ENCODE data around the gene FSIP1.

Gene FSIP1

DNA sequence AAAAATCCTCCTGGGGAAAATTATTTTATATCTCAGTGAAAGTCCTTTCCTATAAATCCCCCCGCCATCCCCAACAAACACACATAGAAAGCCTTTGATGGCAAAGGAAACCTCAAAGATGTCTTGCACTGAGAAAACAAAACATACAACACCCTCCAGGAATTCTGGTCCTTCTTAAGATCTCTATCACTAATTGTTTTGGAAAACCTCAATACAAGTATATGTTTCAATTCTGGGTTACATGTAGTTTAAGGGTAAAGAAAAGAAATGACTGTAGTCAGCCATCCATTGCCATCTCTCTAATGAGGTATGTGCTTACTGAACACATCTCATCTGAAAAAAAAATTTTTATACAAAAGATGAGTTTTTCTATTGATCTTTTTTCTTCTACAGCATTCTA is 97.3 kb downstream of the FSIP1 start:
- DNase-seq (ENCODE audit: low read depth in 2 of 2): no peak

DNA sequence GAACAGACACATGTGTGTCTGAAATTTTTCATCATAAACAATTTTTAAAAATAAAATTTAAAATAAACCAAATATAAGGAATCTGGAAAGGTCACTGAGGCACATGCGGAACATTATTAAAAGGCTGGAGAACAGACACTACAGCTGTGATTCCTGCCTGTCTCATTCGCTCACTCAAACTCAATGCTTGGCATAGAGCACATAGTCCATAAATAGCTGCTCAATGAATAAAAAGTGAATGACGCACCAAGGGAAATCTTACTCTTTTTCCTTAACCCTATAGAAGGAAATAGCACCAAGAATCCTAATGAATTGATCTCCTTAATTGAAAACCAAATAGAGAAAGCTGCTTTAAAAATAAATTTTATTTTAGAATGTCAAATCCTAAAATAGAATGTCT is 98.4 kb downstream of the FSIP1 start:
- DNase-seq (ENCODE audit: low read depth in 2 of 2): no peak

- DNase-seq (ENCODE audit: low read depth in 2 of 2): no peak
Observed at GRCh38 chr15:39682366-39682765, 100.3 kb downstream of the FSIP1 start.

GRCh38 chr15:39680868-39681267 is 101.8 kb downstream of the FSIP1 start:
- DNase-seq (ENCODE audit: low read depth in 2 of 2): no peak

GRCh38 chr15:39672666-39673065 is 110.0 kb downstream of the FSIP1 start:
- no peak for DNase-seq (ENCODE audit: low read depth in 2 of 2)

DNA sequence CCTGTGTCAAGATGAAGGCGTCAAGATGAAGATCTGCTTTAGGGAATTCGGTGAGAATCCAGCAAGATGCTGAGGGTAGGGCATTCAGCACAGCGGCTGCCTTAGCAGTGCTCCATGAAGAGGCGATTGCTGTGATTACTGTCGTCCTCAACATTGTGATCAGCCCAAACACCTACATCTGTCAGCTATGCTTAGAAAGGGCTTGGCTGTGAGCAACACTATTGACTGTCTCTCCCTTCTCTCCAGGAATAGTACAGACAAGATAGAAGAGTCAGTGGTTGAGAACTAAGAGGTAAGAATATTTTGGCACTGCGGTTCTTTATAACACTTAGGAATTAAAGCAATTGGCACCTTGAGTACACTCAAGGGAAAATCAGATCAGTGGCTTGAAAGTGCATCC is 110.5 kb downstream of the FSIP1 start:
- no peak for DNase-seq (ENCODE audit: low read depth in 2 of 2)

DNA sequence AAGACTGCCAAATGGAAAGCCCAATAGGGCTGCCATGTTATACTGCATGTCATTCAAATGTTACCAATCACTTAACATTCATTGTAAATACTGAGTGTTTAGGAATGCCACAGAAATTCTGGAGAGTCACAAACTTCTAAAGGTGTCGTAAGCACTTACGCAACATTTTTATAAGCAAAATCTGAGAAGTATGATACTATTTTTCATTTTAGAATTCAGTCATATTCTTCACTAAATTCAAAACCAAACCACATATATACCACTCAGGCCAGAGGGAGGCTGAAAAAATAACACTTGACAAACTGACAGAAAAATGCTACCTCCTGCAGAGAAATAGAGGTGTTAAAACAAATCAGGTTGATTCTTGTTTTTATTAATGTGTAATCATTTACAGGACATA is 112.0 kb downstream of the FSIP1 start:
- DNase-seq (ENCODE audit: low read depth in 2 of 2): no peak

DNA sequence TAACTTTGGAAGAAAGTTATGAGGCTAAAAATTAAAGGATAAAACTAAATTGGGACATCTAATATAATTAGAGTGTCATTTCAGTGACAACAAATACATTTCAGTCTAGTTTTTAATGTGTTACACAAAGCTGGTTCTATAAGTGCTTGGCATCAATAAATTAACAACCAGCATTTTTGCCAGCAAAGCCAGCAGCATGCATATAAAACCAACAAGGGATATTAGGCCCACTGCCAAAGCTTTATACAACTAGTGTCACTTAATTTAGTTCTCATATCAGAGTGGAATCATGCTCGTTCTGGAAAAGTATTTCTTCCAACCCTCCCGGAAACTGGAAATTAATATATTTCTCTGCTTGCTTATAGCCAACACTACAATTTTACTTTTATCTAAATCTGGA is 113.0 kb downstream of the FSIP1 start:
- no peak for DNase-seq (ENCODE audit: low read depth in 2 of 2)

- no peak for DNase-seq (ENCODE audit: low read depth in 2 of 2)
Observed at GRCh38 chr15:39669241-39669640, 113.4 kb downstream of the FSIP1 start.

- no peak for DNase-seq (ENCODE audit: low read depth in 2 of 2)
Observed at GRCh38 chr15:39668457-39668856, 114.2 kb downstream of the FSIP1 start.

DNA sequence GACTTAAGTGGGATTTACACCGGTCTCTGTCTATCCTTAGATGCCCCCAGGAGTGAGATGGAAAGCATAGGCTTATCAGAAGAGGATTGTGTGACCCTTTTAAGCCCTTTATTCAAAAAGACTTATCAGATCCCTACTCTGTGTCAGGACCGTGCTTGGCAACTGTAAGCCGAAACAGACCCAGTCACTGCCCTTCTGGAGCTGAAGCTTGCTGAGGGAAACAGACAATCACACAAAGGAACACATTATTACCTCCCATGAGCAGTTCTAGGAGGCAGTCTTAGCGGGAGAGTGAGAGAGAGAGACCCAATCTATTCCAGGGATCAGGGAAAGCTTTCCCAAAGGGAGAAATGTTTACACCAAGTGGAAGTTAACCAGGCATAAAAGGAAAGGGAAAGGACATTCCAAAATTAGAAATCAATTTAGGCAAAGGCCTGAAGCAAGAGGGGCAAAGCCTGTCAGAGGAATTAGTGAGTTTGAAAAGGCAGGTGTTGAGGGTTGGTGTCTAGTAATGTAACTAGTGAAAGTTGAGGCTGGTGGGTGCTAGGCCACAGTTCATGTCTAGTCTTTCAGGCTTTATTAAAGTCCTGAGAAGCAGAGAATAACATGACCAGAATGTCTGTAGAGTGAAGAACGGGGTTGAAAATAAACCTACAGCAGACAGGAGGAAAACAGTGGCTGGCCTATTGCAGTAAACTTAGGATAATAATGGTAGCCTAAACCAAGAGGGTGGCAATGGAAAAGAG is 115.1 kb downstream of the FSIP1 start:
- no peak for DNase-seq (ENCODE audit: low read depth in 2 of 2)

- no peak for DNase-seq (ENCODE audit: low read depth in 2 of 2)
Observed at GRCh38 chr15:39666677-39667076, 116.0 kb downstream of the FSIP1 start.

GRCh38 chr15:39665629-39666250 is 116.9 kb downstream of the FSIP1 start:
- DNase-seq (ENCODE audit: low read depth in 2 of 2): no peak

GRCh38 chr15:39663704-39664250 is 118.9 kb downstream of the FSIP1 start:
- no peak for DNase-seq (ENCODE audit: low read depth in 2 of 2)

DNA sequence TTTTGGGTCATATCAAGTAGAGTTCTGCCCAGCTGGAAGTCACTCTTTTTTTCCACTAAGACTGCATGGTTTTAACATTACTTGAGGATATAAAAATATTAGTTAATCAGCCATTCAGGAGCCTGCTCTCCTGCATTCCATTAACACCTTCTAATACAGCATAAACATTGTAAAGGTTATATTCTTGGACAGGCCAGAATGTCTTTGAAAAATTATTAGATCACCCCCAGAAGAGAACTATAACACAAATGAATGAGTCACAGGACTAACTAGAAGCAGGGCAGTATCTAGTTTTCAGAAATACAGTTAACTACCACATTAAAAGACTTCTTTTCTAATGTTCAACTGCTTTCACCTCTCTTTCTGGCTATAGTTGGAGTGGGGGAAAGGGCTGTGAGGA is 120.9 kb downstream of the FSIP1 start:
- DNase-seq (ENCODE audit: low read depth in 2 of 2): no peak

GRCh38 chr15:39658740-39659139 is 123.9 kb downstream of the FSIP1 start:
- DNase-seq (ENCODE audit: low read depth in 2 of 2): no peak

DNA sequence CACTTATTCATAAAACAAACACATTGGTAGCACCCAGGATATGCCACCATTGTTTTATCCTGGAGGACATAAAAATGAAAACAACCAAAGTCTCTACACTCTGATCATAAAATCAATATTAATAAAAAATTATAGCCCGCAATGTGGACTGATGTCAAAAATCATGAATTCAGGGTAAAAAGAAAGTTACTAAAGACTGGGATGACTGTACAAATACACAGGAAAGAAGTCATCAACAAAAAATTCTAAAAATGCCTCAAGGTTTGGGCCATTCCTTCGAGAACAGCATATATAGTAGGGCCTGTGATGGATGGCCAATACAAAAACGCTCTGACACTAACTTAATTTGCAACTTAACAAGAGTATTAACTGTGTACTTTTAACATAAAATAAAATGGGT is 125.0 kb downstream of the FSIP1 start:
- DNase-seq (ENCODE audit: low read depth in 2 of 2): no peak

DNA sequence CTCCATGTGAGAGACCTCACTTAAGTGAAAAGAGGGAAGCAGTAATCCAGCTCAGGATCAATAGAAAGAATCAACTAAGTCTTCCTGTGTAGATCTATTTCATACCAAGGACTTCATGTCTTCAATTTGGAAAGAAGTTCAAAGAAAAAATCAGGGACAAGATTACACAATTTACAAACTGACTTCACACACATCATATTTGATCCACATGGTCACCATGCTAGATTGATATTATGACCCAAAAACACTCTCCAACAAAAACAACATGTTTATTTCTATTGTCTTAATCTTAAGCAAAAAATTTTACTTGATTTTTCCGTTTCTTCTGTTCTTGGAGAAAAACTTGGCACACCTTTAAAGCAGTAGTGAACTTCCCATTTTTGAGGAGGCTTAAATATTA is 125.5 kb downstream of the FSIP1 start:
- no peak for DNase-seq (ENCODE audit: low read depth in 2 of 2)

GRCh38 chr15:39654304-39654703 is 128.3 kb downstream of the FSIP1 start:
- no peak for DNase-seq (ENCODE audit: low read depth in 2 of 2)

DNA sequence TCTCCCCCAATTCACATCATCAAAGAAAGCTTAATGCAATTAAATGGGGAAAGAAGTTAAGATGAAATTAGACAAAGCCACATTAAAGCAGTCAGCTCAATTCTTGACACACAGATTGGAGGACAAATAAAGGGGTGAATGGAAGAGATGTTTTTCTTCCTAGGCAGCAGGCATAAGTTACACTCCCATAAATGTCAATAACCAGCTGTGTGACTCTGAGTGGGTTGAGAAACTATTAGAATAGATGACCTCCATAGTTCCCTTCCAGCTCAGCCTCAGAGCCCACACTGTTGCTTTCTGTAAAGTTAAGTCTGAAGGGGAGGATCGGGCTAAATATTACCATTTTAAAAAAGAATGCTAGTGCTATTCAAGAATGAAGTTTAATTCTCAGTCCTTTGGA is 130.8 kb downstream of the FSIP1 start:
- DNase-seq (ENCODE audit: low read depth in 2 of 2): no peak

DNA sequence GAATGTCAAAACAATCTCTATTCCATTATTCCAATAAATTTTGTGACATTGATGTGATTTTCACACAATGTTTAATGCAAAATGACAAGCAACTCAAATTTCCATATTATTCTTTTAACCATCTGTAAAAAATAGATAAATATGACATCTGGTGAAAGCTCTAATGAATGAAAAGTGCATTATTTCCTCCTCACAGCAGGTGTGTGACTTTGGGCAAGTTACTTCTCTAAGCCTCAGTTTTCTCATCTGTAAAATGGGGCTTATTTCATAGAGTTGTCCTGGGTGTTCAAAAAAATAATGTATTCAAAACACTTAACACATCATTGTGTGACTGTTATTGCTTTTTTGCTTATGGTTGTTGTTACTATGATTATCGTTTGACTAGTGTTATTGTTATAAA is 131.3 kb downstream of the FSIP1 start:
- no peak for DNase-seq (ENCODE audit: low read depth in 2 of 2)

DNA sequence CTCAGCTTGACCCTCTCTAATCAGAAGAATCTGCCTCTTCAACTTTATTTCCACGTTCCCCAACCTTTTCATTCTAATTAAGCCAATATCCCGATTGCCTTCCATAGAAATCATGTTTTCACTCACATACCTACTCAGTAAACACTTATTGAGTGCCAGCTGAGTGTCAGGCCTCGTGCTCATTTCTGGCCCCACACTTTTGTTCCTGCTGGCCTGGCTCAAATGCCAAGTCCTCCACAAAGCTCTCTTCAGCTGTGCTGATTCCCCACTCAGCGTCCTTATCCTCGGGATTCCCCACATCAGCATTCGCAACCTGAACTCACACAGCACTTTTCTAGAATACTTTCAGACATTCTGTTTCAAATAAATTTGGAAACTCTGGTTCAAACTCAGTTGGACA is 132.9 kb downstream of the FSIP1 start:
- no peak for DNase-seq (ENCODE audit: low read depth in 2 of 2)

GRCh38 chr15:39646425-39646824 is 136.2 kb downstream of the FSIP1 start:
- no peak for DNase-seq (ENCODE audit: low read depth in 2 of 2)

DNA sequence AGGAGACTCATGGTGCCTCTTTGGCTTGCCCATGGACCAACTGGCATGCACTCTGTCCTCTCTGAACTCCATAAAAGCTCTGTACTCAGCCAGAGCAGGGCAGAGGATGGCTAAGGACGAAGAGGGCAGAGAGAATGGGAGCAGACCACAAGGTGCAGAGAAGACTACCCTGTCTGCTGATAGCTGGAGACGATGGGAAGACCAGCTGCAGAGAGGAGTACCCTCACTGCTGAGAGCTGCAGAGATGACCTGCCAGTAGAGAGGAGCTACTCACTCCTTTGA is 136.7 kb downstream of the FSIP1 start:
- DNase-seq (ENCODE audit: low read depth in 2 of 2): no peak

Data from stimulated activated CD4-positive, alpha-beta T cell treated with anti-CD3 and anti-CD28 coated beads, Interleukin-12 subunit alpha, Interleukin-12 subunit beta, amount 100 ng/mL, for 24 hours (primary cell).